PC-9 (cell line): ENCODE measurements around the gene SERPINE1. TPM values are rescaled to one million over a fixed set of nuclear protein-coding genes. Genes with fewer than 3 reads are reported as not detected.

ENCODE experiments used
- BruUV-seq: library from RNA; stranded (reverse); fragments of 400-500 nt; replicated peaks from 2 replicates; lab custom pipeline; 2021; lab: Mats Ljungman, UMichigan
- CTCF ChIA-PET: fragments of 300-600 bp; sonication (Branson Sonifier 250); formaldehyde crosslinking; loops from one replicate; lab custom pipeline; 2022; ENCODE audit warnings: antibody characterized with exemption; lab: Charles Lee
- POLR2A ChIA-PET: fragments of 300-600 bp; sonication (Branson Sonifier 250); formaldehyde crosslinking; loops from one replicate; lab custom pipeline; 2022; ENCODE audit warnings: antibody characterized with exemption; ENCODE audit not compliant: unreplicated experiment; lab: Charles Lee
- DNase-seq, 2 experiments: peaks; one replicate each; pipeline versions ENCODE4 v3.0.0 to v3.0.0-alpha.2; 2015 to 2022; ENCODE audit warnings: mixed read lengths in 1 of 2
- H2AFZ ChIP-seq: fragments of 200-600 bp; sonication (generic); 2 replicates; pipeline ENCODE4 v1.8.1; 2017; ENCODE audit warnings: antibody characterized with exemption
- H3F3A ChIP-seq: fragments of 200-600 bp; sonication (generic); 2 replicates; pipeline ENCODE4 v1.8.1; 2017; ENCODE audit warnings: antibody characterized with exemption, mild to moderate bottlenecking, low read depth; ENCODE audit not compliant: insufficient read depth
- H3K27ac ChIP-seq: fragments of 200-600 bp; sonication (generic); 2 replicates; pipeline ENCODE4 v1.6.1; 2016; ENCODE audit warnings: mixed run types
- H3K27me3 ChIP-seq: fragments of 200-600 bp; sonication (generic); 2 replicates; pipeline ENCODE4 v1.6.1; 2016; ENCODE audit warnings: low read depth, mixed run types; ENCODE audit not compliant: insufficient read depth
- H3K36me3 ChIP-seq: fragments of 200-600 bp; sonication (generic); 2 replicates; pipeline ENCODE4 v1.6.1; 2016; ENCODE audit warnings: low read depth, mixed run types
- H3K4me1 ChIP-seq: fragments of 200-600 bp; sonication (generic); replicated peaks from 2 replicates; pipeline ENCODE4 v1.6.1; 2016; ENCODE audit warnings: mixed run types; ENCODE audit not compliant: insufficient read depth
- H3K4me2 ChIP-seq: fragments of 200-600 bp; sonication (generic); 2 replicates; pipeline ENCODE4 v1.6.1; 2017; ENCODE audit warnings: mixed run types
- H3K4me3 ChIP-seq: fragments of 200-600 bp; sonication (generic); 2 replicates; pipeline ENCODE4 v1.6.1; 2016; ENCODE audit warnings: mixed run types
- H3K79me2 ChIP-seq: fragments of 200-600 bp; sonication (generic); 2 replicates; pipeline ENCODE4 v1.6.1; 2017; ENCODE audit warnings: low read depth, mixed run types
- H3K9me2 ChIP-seq: fragments of 200-600 bp; sonication (generic); 2 replicates; pipeline ENCODE4 v1.8.1; 2017; ENCODE audit warnings: mild to moderate bottlenecking; ENCODE audit not compliant: insufficient read depth
- H3K9me3 ChIP-seq: fragments of 200-600 bp; sonication (generic); 2 replicates; pipeline ENCODE4 v1.8.1; 2016; ENCODE audit warnings: low read depth; ENCODE audit not compliant: insufficient read depth
- H4K20me1 ChIP-seq: fragments of 200-600 bp; sonication (generic); 2 replicates; pipeline ENCODE4 v1.8.1; 2017; ENCODE audit not compliant: insufficient read depth
- EZH2 ChIP-seq: fragments of 200-600 bp; sonication (generic); IDR thresholded peaks from 2 replicates; pipeline ENCODE4 v1.8.0; 2017; ENCODE audit warnings: antibody characterized with exemption, low read depth
- intact Hi-C: fragments of 100-400 bp; cut with micrococcal nuclease; formaldehyde crosslinking; loops from one replicate; pipeline ENCODE4 v1.10.0; 2022; ENCODE audit not compliant: unreplicated experiment
- total RNA-seq: library from RNA; stranded (reverse); gene quantifications from 2 replicates; pipeline ENCODE4 v1.2.3, GENCODE V29; 2021
- TF ChIP-seq, protein P1 (sequence below): fragments of 200-600 bp; sonication (generic); conservative IDR thresholded peaks from 2 replicates; pipeline ENCODE4 v1.6.1; 2017; ENCODE audit warnings: mixed run types, antibody characterized with exemption, mild to moderate bottlenecking, moderate library complexity

SERPINE1 gene
- total RNA-seq, 1 experiment from 2014 or later = 36.2 TPM

DNA sequence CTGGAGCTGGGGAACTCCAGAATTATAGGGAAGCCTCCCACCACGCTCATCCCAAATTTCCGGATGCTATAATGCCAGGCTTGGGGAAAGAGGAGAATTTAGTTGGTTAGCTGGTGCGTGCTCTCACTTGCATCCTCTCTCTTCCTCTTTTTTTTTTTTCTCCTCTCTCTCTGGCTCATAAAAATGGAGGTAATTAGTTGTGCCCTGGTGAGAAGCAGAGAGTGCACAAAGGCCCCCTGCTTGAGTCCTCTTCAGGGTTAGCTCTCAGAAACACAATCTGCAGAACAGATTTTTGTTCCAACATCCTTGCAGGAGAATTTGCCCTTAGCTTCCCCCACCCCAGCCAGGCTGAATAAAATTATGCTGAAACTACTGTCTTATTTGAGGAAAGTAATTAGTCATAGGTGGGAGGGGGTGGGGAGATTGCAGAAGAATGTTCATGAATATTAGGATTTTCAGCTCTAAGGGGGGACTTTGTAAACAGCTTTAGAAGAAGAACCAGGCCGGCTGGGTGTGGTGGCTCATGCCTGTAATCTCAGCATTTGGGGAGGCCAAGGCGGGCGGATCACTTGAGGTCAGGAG lies 7.6 kb downstream of the SERPINE1 start:
- peaks cover 34% of the 10 kb centered on the region for H3K4me1 ChIP-seq
- no peak overlapping the region for H3K4me3 ChIP-seq
- intact Hi-C loops = no loop called here
- ChIA-PET POLR2A (interaction anchor here (0.6 kb wide), 1 partner anchor 232 kb away, joined by 3 read pairs; no protein-coding TSS in a partner anchor), CTCF (no interaction called here)
- no peak overlapping the region for H3K27ac ChIP-seq
- no peaks in the 10 kb centered on the region for H4K20me1 ChIP-seq
- DNase-seq = no peak
- H3K9me3 ChIP-seq = no peaks in the 10 kb centered on the region
- no peak overlapping the region for H2AFZ ChIP-seq
- H3F3A ChIP-seq = peaks cover 32% of the 10 kb centered on the region
- H3K79me2 ChIP-seq = no peaks in the 10 kb centered on the region
- H3K36me3 ChIP-seq = no peaks in the 10 kb centered on the region
- TF ChIP-seq EZH2 = no peak
- TF ChIP-seq, protein P1, sequence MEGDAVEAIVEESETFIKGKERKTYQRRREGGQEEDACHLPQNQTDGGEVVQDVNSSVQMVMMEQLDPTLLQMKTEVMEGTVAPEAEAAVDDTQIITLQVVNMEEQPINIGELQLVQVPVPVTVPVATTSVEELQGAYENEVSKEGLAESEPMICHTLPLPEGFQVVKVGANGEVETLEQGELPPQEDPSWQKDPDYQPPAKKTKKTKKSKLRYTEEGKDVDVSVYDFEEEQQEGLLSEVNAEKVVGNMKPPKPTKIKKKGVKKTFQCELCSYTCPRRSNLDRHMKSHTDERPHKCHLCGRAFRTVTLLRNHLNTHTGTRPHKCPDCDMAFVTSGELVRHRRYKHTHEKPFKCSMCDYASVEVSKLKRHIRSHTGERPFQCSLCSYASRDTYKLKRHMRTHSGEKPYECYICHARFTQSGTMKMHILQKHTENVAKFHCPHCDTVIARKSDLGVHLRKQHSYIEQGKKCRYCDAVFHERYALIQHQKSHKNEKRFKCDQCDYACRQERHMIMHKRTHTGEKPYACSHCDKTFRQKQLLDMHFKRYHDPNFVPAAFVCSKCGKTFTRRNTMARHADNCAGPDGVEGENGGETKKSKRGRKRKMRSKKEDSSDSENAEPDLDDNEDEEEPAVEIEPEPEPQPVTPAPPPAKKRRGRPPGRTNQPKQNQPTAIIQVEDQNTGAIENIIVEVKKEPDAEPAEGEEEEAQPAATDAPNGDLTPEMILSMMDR = no peak
- H3K9me2 ChIP-seq = no peaks in the 10 kb centered on the region
- BruUV-seq = no TSS peak
- no peak overlapping the region for H3K4me2 ChIP-seq
- no peaks in the 10 kb centered on the region for H3K27me3 ChIP-seq

DNA sequence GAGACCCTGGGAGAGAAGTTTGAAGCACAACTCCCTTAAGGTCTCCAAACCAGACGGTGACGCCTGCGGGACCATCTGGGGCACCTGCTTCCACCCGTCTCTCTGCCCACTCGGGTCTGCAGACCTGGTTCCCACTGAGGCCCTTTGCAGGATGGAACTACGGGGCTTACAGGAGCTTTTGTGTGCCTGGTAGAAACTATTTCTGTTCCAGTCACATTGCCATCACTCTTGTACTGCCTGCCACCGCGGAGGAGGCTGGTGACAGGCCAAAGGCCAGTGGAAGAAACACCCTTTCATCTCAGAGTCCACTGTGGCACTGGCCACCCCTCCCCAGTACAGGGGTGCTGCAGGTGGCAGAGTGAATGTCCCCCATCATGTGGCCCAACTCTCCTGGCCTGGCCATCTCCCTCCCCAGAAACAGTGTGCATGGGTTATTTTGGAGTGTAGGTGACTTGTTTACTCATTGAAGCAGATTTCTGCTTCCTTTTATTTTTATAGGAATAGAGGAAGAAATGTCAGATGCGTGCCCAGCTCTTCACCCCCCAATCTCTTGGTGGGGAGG lies 10.8 kb downstream of the SERPINE1 start:
- no peaks in the 10 kb centered on the region for H4K20me1 ChIP-seq
- H3K4me1 ChIP-seq = peaks cover 53% of the 10 kb centered on the region
- H3K36me3 ChIP-seq = no peaks in the 10 kb centered on the region
- H3K4me3 ChIP-seq = peak overlapping the region; percentile 11; the same call in 1 of the 2 replicates
- H3K4me2 ChIP-seq = peak overlapping the region; percentile 77
- peaks cover 45% of the 10 kb centered on the region for H3F3A ChIP-seq
- no peak for TF ChIP-seq EZH2
- TF ChIP-seq, protein P1 = no peak
- H3K9me3 ChIP-seq = no peaks in the 10 kb centered on the region
- H3K9me2 ChIP-seq = no peaks in the 10 kb centered on the region
- ChIA-PET CTCF (interaction anchor here (0.6 kb wide), 1 partner anchor 112 kb away, joined by 3 read pairs; no protein-coding TSS in a partner anchor), POLR2A (no interaction called here)
- no peak for DNase-seq
- no peak overlapping the region for H2AFZ ChIP-seq
- no peaks in the 10 kb centered on the region for H3K27me3 ChIP-seq
- peak overlapping the region; percentile 91 for H3K27ac ChIP-seq
- no peaks in the 10 kb centered on the region for H3K79me2 ChIP-seq
- no TSS peak for BruUV-seq
- intact Hi-C loops = loop anchor here (1.0 to 5.0 kb wide), 7 partner anchors 20 to 245 kb away; partner anchors contain the start of gene MUC12

DNA sequence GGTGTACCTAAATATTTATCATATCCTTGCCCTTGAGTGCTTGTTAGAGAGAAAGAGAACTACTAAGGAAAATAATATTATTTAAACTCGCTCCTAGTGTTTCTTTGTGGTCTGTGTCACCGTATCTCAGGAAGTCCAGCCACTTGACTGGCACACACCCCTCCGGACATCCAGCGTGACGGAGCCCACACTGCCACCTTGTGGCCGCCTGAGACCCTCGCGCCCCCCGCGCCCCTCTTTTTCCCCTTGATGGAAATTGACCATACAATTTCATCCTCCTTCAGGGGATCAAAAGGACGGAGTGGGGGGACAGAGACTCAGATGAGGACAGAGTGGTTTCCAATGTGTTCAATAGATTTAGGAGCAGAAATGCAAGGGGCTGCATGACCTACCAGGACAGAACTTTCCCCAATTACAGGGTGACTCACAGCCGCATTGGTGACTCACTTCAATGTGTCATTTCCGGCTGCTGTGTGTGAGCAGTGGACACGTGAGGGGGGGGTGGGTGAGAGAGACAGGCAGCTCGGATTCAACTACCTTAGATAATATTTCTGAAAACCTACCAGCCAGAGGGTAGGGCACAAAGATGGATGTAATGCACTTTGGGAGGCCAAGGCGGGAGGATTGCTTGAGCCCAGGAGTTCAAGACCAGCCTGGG lies 11.4 kb downstream of the SERPINE1 start:
- Histone ChIP-seq H3K27me3 (no peaks in the 10 kb centered on the region), H3K4me1 (peaks cover 53% of the 10 kb centered on the region), H3K9me3 (no peaks in the 10 kb centered on the region), H4K20me1 (no peaks in the 10 kb centered on the region), H3K9me2 (no peaks in the 10 kb centered on the region), H3F3A (peaks cover 45% of the 10 kb centered on the region), H2AFZ (no peak overlapping the region), H3K4me3 (peak overlapping the region; percentile 11; the same call in 1 of the 2 replicates), H3K79me2 (no peaks in the 10 kb centered on the region), H3K4me2 (peak overlapping the region; percentile 77), H3K27ac (peak overlapping the region; percentile 91), H3K36me3 (no peaks in the 10 kb centered on the region)
- intact Hi-C loops = loop anchor here (1.0 to 5.0 kb wide), 7 partner anchors 21 to 246 kb away; partner anchors contain the start of gene MUC12
- DNase-seq = peak; percentile 89 to 93
- TF ChIP-seq, protein P1 = peak; percentile 98
- no peak for TF ChIP-seq EZH2
- ChIA-PET POLR2A (interaction anchor here (0.6 to 1.0 kb wide), 3 partner anchors 53 to 249 kb away, joined by 3 to 7 read pairs (median 3); partner anchors contain the start of gene UFSP1), CTCF (interaction anchor here (0.6 to 1.1 kb wide), 4 partner anchors 10 to 110 kb away, joined by 3 to 12 read pairs (median 4); partner anchors contain the start of gene TRIM56)
- TSS peak; percentile 90 for BruUV-seq
